Prostate gland (tissue), 2 donors: ENCODE measurements around the gene LRRC14B. TPM values are rescaled to one million over a fixed set of nuclear protein-coding genes. Genes with fewer than 3 reads are reported as not detected.

ENCODE experiments used
- DNase-seq: peaks from one replicate; pipeline ENCODE4 v3.0.0-alpha.2; 2019; ENCODE audit warnings: low spot score
- H3K27ac ChIP-seq, 2 donors: fragments of 200-600 bp; sonication (generic); 2 replicates each; pipeline ENCODE4 v1.5.1; 2017 to 2019
- H3K27me3 ChIP-seq: fragments of 200-600 bp; sonication (generic); replicated peaks from 2 replicates; pipeline ENCODE4 v1.5.1; 2019; ENCODE audit not compliant: insufficient read depth
- H3K36me3 ChIP-seq, 2 donors: fragments of 200-600 bp; sonication (generic); 1 replicate in 1 of 2; 2 replicates in 1 of 2; pipeline versions ENCODE4 v1.5.1 to v1.8.1; 2017 to 2019
- H3K4me1 ChIP-seq: fragments of 200-600 bp; sonication (generic); replicated peaks from 2 replicates; pipeline ENCODE4 v1.5.1; 2019
- H3K4me3 ChIP-seq, 2 donors: fragments of 200-600 bp; sonication (generic); 2 replicates each; pipeline ENCODE4 v1.5.1; 2017 to 2019
- H3K9me3 ChIP-seq: fragments of 200-600 bp; sonication (generic); 2 replicates; pipeline ENCODE4 v1.5.1; 2017
- CTCF ChIP-seq, 4 experiments: fragments of 200-600 bp in 2 of 4; fragments of 450-650 bp in 2 of 4; sonication (generic) in 2 of 4; IDR thresholded peaks; 1 replicate in 3 of 4; 2 replicates in 1 of 4; pipeline ENCODE4 v1.5.1; 2016 to 2019; ENCODE audit warnings: antibody characterized with exemption in 4 of 4, mild to moderate bottlenecking in 2 of 4, moderate library complexity in 2 of 4
- POLR2A ChIP-seq: fragments of 450-650 bp; IDR thresholded peaks from one replicate; pipeline ENCODE4 v1.6.1; 2016; ENCODE audit warnings: antibody characterized with exemption, mild to moderate bottlenecking
- POLR2AphosphoS5 ChIP-seq: sonication (generic); formaldehyde crosslinking; IDR thresholded peaks from one replicate; pipeline ENCODE4 v1.6.1; 2017; ENCODE audit warnings: antibody characterized with exemption
- WGBS: methylation state at CpG from one replicate; pipeline ENCODE4 v1.1.5; 2018; 5-methylcytosine and 5-hydroxymethylcytosine counted together
- intact Hi-C: fragments of 100-400 bp; cut with DNase I; formaldehyde crosslinking; loops from one replicate; pipeline ENCODE4 v1.14.2; 2022
- total RNA-seq, 2 donors: library from RNA; depleted of rRNA; stranded (reverse); fragments of >200 nt; gene quantifications; one replicate each; pipeline ENCODE4 v1.1.0, GENCODE V29; 2016

LRRC14B gene
- total RNA-seq, 2 donors from 2014 or later, result 1.0 TPM; not detected in 1

GRCh38 chr5:159448-160172, 31.7 kb upstream of the LRRC14B start:
- no peaks in the 10 kb centered on the region for H3K36me3 ChIP-seq
- intact Hi-C loops, result no loop called here
- H3K27me3 ChIP-seq, result no peaks in the 10 kb centered on the region
- no peak overlapping the region for H3K4me3 ChIP-seq
- 82% methylated on average over 19 of the region's 19 CpGs for WGBS
- DNase-seq, result no peak
- no peak overlapping the region for H3K27ac ChIP-seq
- H3K9me3 ChIP-seq, result no peaks in the 10 kb centered on the region
- TF ChIP-seq POLR2A (no peak), CTCF (IDR thresholded peaks at IDR 0.05) (no peak), POLR2AphosphoS5 (no peak)
- no peaks in the 10 kb centered on the region for H3K4me1 ChIP-seq

- TF ChIP-seq POLR2AphosphoS5, result no peak
- no peak for TF ChIP-seq CTCF (IDR thresholded peaks at IDR 0.05)
- no peak for TF ChIP-seq POLR2A
- no peak overlapping the region for H3K4me3 ChIP-seq
These were observed 31.2 kb upstream of the LRRC14B start for GRCh38 chr5:160173-160510.

GRCh38 chr5:160921-161802, 30.1 kb upstream of the LRRC14B start:
- DNase-seq, result no peak
- intact Hi-C loops, result no loop called here
- WGBS, result 86% methylated on average over 23 of the region's 23 CpGs
- Histone ChIP-seq H3K36me3 (no peaks in the 10 kb centered on the region), H3K4me1 (no peaks in the 10 kb centered on the region), H3K4me3 (no peak overlapping the region), H3K27ac (no peak overlapping the region), H3K27me3 (no peaks in the 10 kb centered on the region), H3K9me3 (no peaks in the 10 kb centered on the region)
- no peak for TF ChIP-seq CTCF (IDR thresholded peaks at IDR 0.05)
- TF ChIP-seq POLR2AphosphoS5, result no peak
- TF ChIP-seq POLR2A, result no peak

More at GRCh38 chr5:160173-160510, 31.2 kb upstream of the LRRC14B start:
- no peak overlapping the region for H3K27ac ChIP-seq
- no peaks in the 10 kb centered on the region for H3K4me1 ChIP-seq
- no peaks in the 10 kb centered on the region for H3K36me3 ChIP-seq
- no peaks in the 10 kb centered on the region for H3K27me3 ChIP-seq
- DNase-seq, result no peak
- H3K9me3 ChIP-seq, result no peaks in the 10 kb centered on the region
- WGBS, result 80% methylated on average over 14 of the region's 14 CpGs
- intact Hi-C loops, result no loop called here

GRCh38 chr5:161803-162110, 29.5 kb upstream of the LRRC14B start:
- DNase-seq, result no peak
- TF ChIP-seq POLR2A (no peak), CTCF (IDR thresholded peaks at IDR 0.05) (no peak), POLR2AphosphoS5 (no peak)
- 93% methylated on average over 17 of the region's 17 CpGs for WGBS
- Histone ChIP-seq H3K4me1 (no peaks in the 10 kb centered on the region), H3K27me3 (no peaks in the 10 kb centered on the region), H3K36me3 (no peaks in the 10 kb centered on the region), H3K9me3 (no peaks in the 10 kb centered on the region), H3K4me3 (no peak overlapping the region), H3K27ac (no peak overlapping the region)
- intact Hi-C loops, result no loop called here
